Duodenal mucosa (tissue), 2 donors: ENCODE data around the gene NUDT16.

Experiments used
- H3K27ac ChIP-seq: one replicate; pipeline ENCODE4 v1.7.0; 2013; ENCODE audit warnings: low read depth, low read length
- H3K27me3 ChIP-seq, 2 donors: one replicate each; pipeline ENCODE4 v1.7.0; 2013; ENCODE audit warnings: low read length in 2 of 2, control low read depth in 1 of 2; ENCODE audit not compliant: insufficient read depth in 2 of 2, control insufficient read depth in 1 of 2
- H3K36me3 ChIP-seq, 2 donors: one replicate each; pipeline ENCODE4 v1.7.0; 2013; ENCODE audit warnings: low read length in 2 of 2, control low read depth in 1 of 2; ENCODE audit not compliant: insufficient read depth in 2 of 2, control insufficient read depth in 1 of 2
- H3K4me1 ChIP-seq, 2 donors: one replicate each; pipeline ENCODE4 v1.7.0; 2013; ENCODE audit warnings: low read length in 2 of 2, control low read depth in 1 of 2; ENCODE audit not compliant: insufficient read depth in 2 of 2, control insufficient read depth in 1 of 2
- H3K4me3 ChIP-seq, 2 donors: one replicate each; pipeline ENCODE4 v1.7.0; 2013; ENCODE audit warnings: low read length in 2 of 2, low read depth in 1 of 2
- H3K9ac ChIP-seq, 2 donors: one replicate each; pipeline ENCODE4 v1.7.0; 2013; ENCODE audit warnings: low read length in 2 of 2, low read depth in 1 of 2
- H3K9me3 ChIP-seq, 2 donors: one replicate each; pipeline ENCODE4 v1.7.0; 2013; ENCODE audit warnings: low read length in 2 of 2, control low read depth in 1 of 2; ENCODE audit not compliant: control insufficient read depth in 1 of 2

The NUDT16 gene

GRCh38 chr3:131401978-131402377, 20.4 kb downstream of the NUDT16 start:
- Histone ChIP-seq H3K27ac (no peak overlapping the region), H3K27me3 (no peaks in the 10 kb centered on the region), H3K9me3 (no peaks in the 10 kb centered on the region), H3K9ac (no peak overlapping the region), H3K36me3 (no peaks in the 10 kb centered on the region), H3K4me3 (no peak overlapping the region), H3K4me1 (no peaks in the 10 kb centered on the region)

- H3K36me3 ChIP-seq: no peaks in the 10 kb centered on the region
- H3K27me3 ChIP-seq: no peaks in the 10 kb centered on the region
- no peak overlapping the region for H3K9ac ChIP-seq
- no peak overlapping the region for H3K4me3 ChIP-seq
- H3K27ac ChIP-seq: no peak overlapping the region
- H3K9me3 ChIP-seq: no peaks in the 10 kb centered on the region
- no peaks in the 10 kb centered on the region for H3K4me1 ChIP-seq
These were observed 20.9 kb downstream of the NUDT16 start for GRCh38 chr3:131402391-131403039.

GRCh38 chr3:131403216-131403895, 21.8 kb downstream of the NUDT16 start:
- Histone ChIP-seq H3K36me3 (no peaks in the 10 kb centered on the region), H3K27ac (no peak overlapping the region), H3K4me1 (no peaks in the 10 kb centered on the region), H3K27me3 (no peaks in the 10 kb centered on the region), H3K4me3 (no peak overlapping the region), H3K9ac (no peak overlapping the region), H3K9me3 (no peaks in the 10 kb centered on the region)

- no peaks in the 10 kb centered on the region for H3K27me3 ChIP-seq
- no peak overlapping the region for H3K27ac ChIP-seq
- no peaks in the 10 kb centered on the region for H3K4me1 ChIP-seq
- H3K4me3 ChIP-seq: no peak overlapping the region
- no peak overlapping the region for H3K9ac ChIP-seq
- no peaks in the 10 kb centered on the region for H3K36me3 ChIP-seq
- no peaks in the 10 kb centered on the region for H3K9me3 ChIP-seq
These were observed 23.8 kb downstream of the NUDT16 start for GRCh38 chr3:131405411-131405810.

- no peaks in the 10 kb centered on the region for H3K36me3 ChIP-seq
- H3K27ac ChIP-seq: no peak overlapping the region
- no peaks in the 10 kb centered on the region for H3K9me3 ChIP-seq
- no peaks in the 10 kb centered on the region for H3K27me3 ChIP-seq
- no peak overlapping the region for H3K4me3 ChIP-seq
- H3K9ac ChIP-seq: no peak overlapping the region
- H3K4me1 ChIP-seq: no peaks in the 10 kb centered on the region
These were observed 24.7 kb downstream of the NUDT16 start for GRCh38 chr3:131406274-131406673.

GRCh38 chr3:131417751-131418150, 36.2 kb downstream of the NUDT16 start:
- Histone ChIP-seq H3K27ac (no peak overlapping the region), H3K9me3 (no peaks in the 10 kb centered on the region)

GRCh38 chr3:131421301-131421700, 39.7 kb downstream of the NUDT16 start:
- H3K9ac ChIP-seq: no peak overlapping the region
- H3K27ac ChIP-seq: no peak overlapping the region
- no peaks in the 10 kb centered on the region for H3K4me1 ChIP-seq
- no peak overlapping the region for H3K4me3 ChIP-seq
- no peaks in the 10 kb centered on the region for H3K9me3 ChIP-seq
- H3K36me3 ChIP-seq: no peaks in the 10 kb centered on the region
- peaks cover 0 to 3% of the 10 kb centered on the region in 2 donors for H3K27me3 ChIP-seq

More at GRCh38 chr3:131417751-131418150, 36.2 kb downstream of the NUDT16 start:
- Histone ChIP-seq H3K4me1 (no peaks in the 10 kb centered on the region), H3K4me3 (no peak overlapping the region), H3K9ac (no peak overlapping the region), H3K36me3 (no peaks in the 10 kb centered on the region), H3K27me3 (peaks cover 0 to 3% of the 10 kb centered on the region in 2 donors)

GRCh38 chr3:131421957-131422498, 40.5 kb downstream of the NUDT16 start:
- H3K27me3 ChIP-seq: peaks cover 0 to 3% of the 10 kb centered on the region in 2 donors
- H3K9ac ChIP-seq: no peak overlapping the region
- no peaks in the 10 kb centered on the region for H3K4me1 ChIP-seq
- no peaks in the 10 kb centered on the region for H3K9me3 ChIP-seq
- H3K27ac ChIP-seq: no peak overlapping the region
- H3K36me3 ChIP-seq: no peaks in the 10 kb centered on the region
- no peak overlapping the region for H3K4me3 ChIP-seq

- no peaks in the 10 kb centered on the region for H3K36me3 ChIP-seq
- no peaks in the 10 kb centered on the region for H3K9me3 ChIP-seq
- H3K9ac ChIP-seq: no peak overlapping the region
- no peaks in the 10 kb centered on the region for H3K4me1 ChIP-seq
- no peaks in the 10 kb centered on the region for H3K27me3 ChIP-seq
- H3K27ac ChIP-seq: no peak overlapping the region
- H3K4me3 ChIP-seq: no peak overlapping the region
These were observed 45.7 kb downstream of the NUDT16 start for GRCh38 chr3:131427226-131427625.

GRCh38 chr3:131431754-131432153, 50.2 kb downstream of the NUDT16 start:
- no peak overlapping the region for H3K27ac ChIP-seq
- no peaks in the 10 kb centered on the region for H3K9me3 ChIP-seq
- no peaks in the 10 kb centered on the region for H3K4me1 ChIP-seq
- H3K4me3 ChIP-seq: no peak overlapping the region
- no peak overlapping the region for H3K9ac ChIP-seq
- H3K36me3 ChIP-seq: no peaks in the 10 kb centered on the region
- H3K27me3 ChIP-seq: no peaks in the 10 kb centered on the region
